ENCODE data around the gene AOAH.

DNA sequence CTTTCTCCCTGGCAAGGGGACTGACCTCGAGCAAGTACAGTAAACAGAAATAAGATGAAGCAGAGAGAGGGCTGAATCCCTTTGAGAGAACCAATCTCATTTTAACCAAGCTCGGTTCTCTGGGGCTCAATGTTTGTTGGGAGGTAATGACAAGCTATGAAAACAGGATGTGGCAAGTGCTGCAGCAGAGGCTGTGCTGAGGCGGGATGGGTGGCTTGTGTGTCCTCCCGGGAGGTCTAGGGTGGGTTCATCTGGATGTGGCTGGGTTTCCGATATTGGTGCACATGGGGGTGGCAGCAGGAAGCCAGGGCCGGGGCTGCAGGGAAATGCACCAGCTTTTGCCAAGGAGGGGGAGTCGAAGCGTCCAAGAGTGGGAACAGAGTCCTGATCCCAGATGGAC lies 84.5 kb downstream of the AOAH start:
- no peak for TF ChIP-seq EZH2 (IDR thresholded peaks at IDR 0.05; ENCODE audit: insufficient read depth, poor library complexity, severe bottlenecking)
- TF ChIP-seq EZH2phosphoT487 (IDR thresholded peaks at IDR 0.05; ENCODE audit: insufficient read depth, low read depth), result no peak

All from GM23248 (cell line).